OCI-LY7 (cell line): ENCODE measurements around the gene BTAF1. TPM values are rescaled to one million over a fixed set of nuclear protein-coding genes. Genes with fewer than 3 reads are reported as not detected.

Experiments
- BruUV-seq: library from RNA; stranded (reverse); fragments of 400-500 nt; replicated peaks from 2 replicates; lab custom pipeline; 2021; lab: Mats Ljungman, UMichigan
- CTCF ChIA-PET: fragments of 300-600 bp; sonication (Branson Sonifier 250); formaldehyde crosslinking; loops from one replicate; lab custom pipeline; 2022; ENCODE audit warnings: antibody characterized with exemption; ENCODE audit not compliant: unreplicated experiment; lab: Charles Lee
- POLR2A ChIA-PET: fragments of 300-600 bp; sonication (Branson Sonifier 250); formaldehyde crosslinking; loops from one replicate; lab custom pipeline; 2022; ENCODE audit warnings: antibody characterized with exemption; lab: Charles Lee
- DNase-seq: peaks from one replicate; pipeline ENCODE4 v3.0.0-alpha.2; 2015; ENCODE audit warnings: low spot score
- H2AFZ ChIP-seq: fragments of 200-600 bp; sonication (generic), shearing (Covaris generic); 2 replicates; pipeline ENCODE4 v1.6.1; 2014; ENCODE audit warnings: mild to moderate bottlenecking, antibody characterized with exemption, low read length, moderate library complexity
- H3K27ac ChIP-seq: fragments of 200-600 bp; sonication (generic); 2 replicates; pipeline ENCODE4 v1.5.1; 2014; ENCODE audit warnings: mixed run types, low read depth, mild to moderate bottlenecking, moderate library complexity, low read length, inconsistent platforms; ENCODE audit not compliant: poor library complexity, severe bottlenecking
- H3K36me3 ChIP-seq: fragments of 200-600 bp; sonication (generic); 2 replicates; pipeline ENCODE4 v1.6.1; 2014; ENCODE audit warnings: mild to moderate bottlenecking, antibody characterized with exemption, low read length, moderate library complexity, mixed read lengths; ENCODE audit not compliant: insufficient read depth
- H3K4me1 ChIP-seq: fragments of 200-600 bp; sonication (generic); 2 replicates; pipeline ENCODE4 v1.5.1; 2014; ENCODE audit warnings: mild to moderate bottlenecking, low read length; ENCODE audit not compliant: insufficient read depth, poor library complexity, severe bottlenecking
- H3K4me2 ChIP-seq: fragments of 200-600 bp; sonication (generic); 2 replicates; pipeline ENCODE4 v1.6.1; 2014; ENCODE audit warnings: mild to moderate bottlenecking, low read length
- H3K4me3 ChIP-seq: fragments of 200-600 bp; sonication (generic); 2 replicates; pipeline ENCODE4 v1.5.1; 2014; ENCODE audit warnings: mild to moderate bottlenecking, low read depth, low read length; ENCODE audit not compliant: poor library complexity, severe bottlenecking
- H3K79me2 ChIP-seq: fragments of 200-600 bp; sonication (generic); 2 replicates; pipeline ENCODE4 v1.6.1; 2016; ENCODE audit warnings: low read depth, mild to moderate bottlenecking, low read length, moderate library complexity, mixed read lengths; ENCODE audit not compliant: insufficient read depth
- H3K9me2 ChIP-seq: fragments of 200-600 bp; sonication (generic); 2 replicates; pipeline ENCODE4 v1.6.1; 2016; ENCODE audit warnings: mild to moderate bottlenecking, low read length, mixed read lengths; ENCODE audit not compliant: insufficient read depth
- H3K9me3 ChIP-seq: fragments of 200-600 bp; sonication (generic); 2 replicates; pipeline ENCODE4 v1.6.1; 2014; ENCODE audit warnings: mild to moderate bottlenecking, mixed run types, low read length, mixed read lengths
- H4K20me1 ChIP-seq: fragments of 200-600 bp; sonication (generic); 2 replicates; pipeline ENCODE4 v1.6.1; 2014; ENCODE audit warnings: mild to moderate bottlenecking, antibody characterized with exemption, low read length, moderate library complexity, mixed read lengths; ENCODE audit not compliant: insufficient read depth
- CTCF ChIP-seq: fragments of 200-600 bp; sonication (generic); conservative IDR thresholded peaks from 2 replicates; pipeline ENCODE4 v1.5.1; 2014; ENCODE audit warnings: mild to moderate bottlenecking, antibody characterized with exemption, low read length, moderate library complexity, mixed read lengths
- EZH2phosphoT487 ChIP-seq: fragments of 200-600 bp; sonication (generic); IDR thresholded peaks from 2 replicates; pipeline ENCODE4 v1.6.1; 2018; ENCODE audit warnings: low read depth, borderline replicate concordance, mild to moderate bottlenecking, mixed run types, antibody characterized with exemption, low read length, moderate library complexity, mixed read lengths
- intact Hi-C: fragments of 100-400 bp; cut with micrococcal nuclease; formaldehyde crosslinking; loops from one replicate; pipeline ENCODE4 v1.10.0; 2022; ENCODE audit not compliant: unreplicated experiment
- total RNA-seq, 2 experiments: library from RNA; depleted of rRNA in 1 of 2; stranded (reverse); fragments of >200 nt in 1 of 2; shearing (Covaris generic) in 1 of 2; gene quantifications; 2 replicates each; pipeline ENCODE4 v1.2.3, GENCODE V29; 2014 to 2022

BTAF1 gene
- total RNA-seq, 2 experiments from 2014 or later: 65.1 to 95.6 TPM

DNA sequence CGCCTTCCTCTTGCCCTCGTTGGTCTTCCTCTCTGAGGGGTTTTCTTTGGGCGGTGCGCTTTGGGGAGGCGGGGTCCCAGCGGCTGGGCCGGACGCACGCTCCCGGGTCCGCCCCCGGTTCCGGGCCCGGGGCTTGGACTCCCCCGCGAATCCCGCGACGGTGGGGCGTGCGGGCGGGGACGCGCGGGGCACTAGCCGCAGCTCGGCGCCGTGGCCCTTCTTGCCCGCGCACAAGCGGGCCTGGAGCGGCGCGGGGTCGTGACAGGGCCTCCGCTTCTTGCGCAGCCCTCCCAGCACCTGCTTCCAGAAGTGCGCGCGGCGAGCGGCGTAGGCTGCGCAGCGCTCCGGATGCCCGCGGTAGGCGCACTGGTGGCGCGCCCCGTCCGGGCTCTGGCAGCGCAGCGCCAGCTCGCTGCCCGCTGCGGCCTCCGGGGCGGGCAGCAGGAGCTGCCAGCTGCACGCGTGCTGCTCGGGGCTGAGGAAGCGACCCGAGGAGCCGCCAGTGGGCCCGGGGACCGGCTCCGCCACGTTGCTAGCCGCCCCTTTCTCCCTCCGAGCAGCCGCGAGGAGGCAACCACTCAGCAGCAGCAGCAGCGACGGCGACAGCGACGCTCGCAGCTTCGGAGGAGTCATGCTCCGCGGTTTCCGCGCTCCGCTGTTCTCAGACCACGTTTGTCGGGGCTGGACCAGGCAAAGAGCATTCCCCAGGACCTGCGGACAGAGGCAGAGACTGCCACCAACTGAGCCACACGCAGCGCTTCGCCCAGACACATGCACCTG is 15.0 kb upstream of the BTAF1 start:
- intact Hi-C loops: loop anchor here (1.0 to 5.0 kb wide), 5 partner anchors 14 to 610 kb away; partner anchors contain the start of gene BTAF1
- H3K9me3 ChIP-seq: no peaks in the 10 kb centered on the region
- peak; percentile 91 for DNase-seq
- H4K20me1 ChIP-seq: no peaks in the 10 kb centered on the region
- H2AFZ ChIP-seq: peak overlapping the region; percentile 91
- peaks cover 9% of the 10 kb centered on the region for H3K36me3 ChIP-seq
- H3K9me2 ChIP-seq: no peaks in the 10 kb centered on the region
- no peak for TF ChIP-seq EZH2phosphoT487
- TF ChIP-seq CTCF: peak; percentile 75
- BruUV-seq: no TSS peak
- H3K27ac ChIP-seq: peak overlapping the region; percentile 52
- ChIA-PET POLR2A (interaction anchor here (0.7 to 2.2 kb wide), 10 partner anchors 13 to 138 kb away, joined by 3 to 13 read pairs (median 3); partner anchors contain the start of gene BTAF1), CTCF (no interaction called here)
- peak overlapping the region; percentile 84 for H3K4me3 ChIP-seq
- H3K79me2 ChIP-seq: peaks cover 9% of the 10 kb centered on the region; the same call in 1 of the 2 replicates
- H3K4me2 ChIP-seq: peak overlapping the region; percentile 90
- peaks cover 19% of the 10 kb centered on the region for H3K4me1 ChIP-seq

DNA sequence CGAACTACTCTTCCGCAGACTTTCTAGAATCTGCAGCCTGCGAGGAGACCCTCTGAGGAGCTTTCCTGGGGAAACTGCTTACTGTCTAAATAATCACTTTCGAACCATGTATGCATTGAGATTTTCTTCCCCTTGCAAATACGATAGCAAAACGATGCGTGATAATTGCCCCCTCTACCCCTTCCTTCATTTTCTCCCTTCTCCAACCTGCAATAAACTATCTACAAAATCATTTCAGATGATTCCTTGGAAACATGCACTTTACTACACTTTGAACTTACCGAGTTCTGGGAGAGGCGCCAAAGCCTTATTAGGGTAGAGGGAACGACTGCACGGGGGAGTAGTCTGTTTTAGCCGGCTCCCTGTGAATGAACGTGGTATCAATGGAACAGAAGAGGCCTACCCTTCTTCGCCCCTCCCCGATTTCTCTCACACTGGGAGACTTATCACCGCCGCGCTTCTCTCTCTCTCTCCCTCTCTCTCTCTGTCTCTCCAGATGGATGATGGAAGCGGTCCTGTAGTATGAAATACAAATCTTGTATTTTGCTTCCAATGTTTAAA is 14.4 kb upstream of the BTAF1 start, which contains the start of gene FGFBP3:
Gene FGFBP3, minus strand, starts transcription at position 370 of the 561 bp plus-strand sequence. CDS start 517 bp downstream, outside the sequence.
- DNase-seq: peak; percentile 16
- CTCF ChIA-PET: no interaction called here
- peaks cover 9% of the 10 kb centered on the region; the same call in 1 of the 2 replicates for H3K79me2 ChIP-seq
- peaks cover 19% of the 10 kb centered on the region for H3K4me1 ChIP-seq
- H2AFZ ChIP-seq: peak within 1 kb of the TSS; percentile 91
- no peaks in the 10 kb centered on the region for H3K9me3 ChIP-seq
- POLR2A ChIA-PET: interaction anchor here (0.7 to 2.2 kb wide), 3 partner anchors 14 to 28 kb away, joined by 3 to 13 read pairs (median 3); partner anchors contain the start of gene BTAF1
- no peaks in the 10 kb centered on the region for H3K9me2 ChIP-seq
- TF ChIP-seq EZH2phosphoT487 (no peak), CTCF (0 out of 2 replicates have a peak, but pooled peaks have one; percentile 19)
- peak within 1 kb of the TSS; percentile 52 for H3K27ac ChIP-seq
- BruUV-seq: no TSS peak
- intact Hi-C loops: loop anchor here (1.0 to 5.0 kb wide), 4 partner anchors 14 to 610 kb away; partner anchors contain the start of gene BTAF1
- H3K4me2 ChIP-seq: peak within 1 kb of the TSS; percentile 90
- no peaks in the 10 kb centered on the region for H4K20me1 ChIP-seq
- H3K4me3 ChIP-seq: peak within 1 kb of the TSS; percentile 84
- H3K36me3 ChIP-seq: peaks cover 9% of the 10 kb centered on the region
